Left kidney (tissue), 2 donors: ENCODE results near the gene RNASE7. TPM values are rescaled to one million over a fixed set of nuclear protein-coding genes. Genes with fewer than 3 reads are reported as not detected.

Experiments used
- DNase-seq: peaks from one replicate; pipeline ENCODE4 v3.0.0-alpha.2; 2013
- polyA plus RNA-seq: library from polyadenylated mRNA; unstranded; fragments of 120-200 nt; gene quantifications from one replicate; pipeline ENCODE4 v1.2.1, GENCODE V29; 2013; ENCODE audit not compliant: insufficient read length

The RNASE7 gene
- polyA plus RNA-seq, 1 donor, result 0.55 TPM

GRCh38 chr14:21068521-21069387, 26.6 kb downstream of the RNASE7 start:
- DNase-seq, result peak; percentile 82

GRCh38 chr14:21069388-21070082, 27.4 kb downstream of the RNASE7 start:
- peak; percentile 44 for DNase-seq

- DNase-seq, result peak; percentile 66
These were observed 28.0 kb downstream of the RNASE7 start, which contains the start of gene ARHGEF40 for GRCh38 chr14:21070083-21070609. ARHGEF40 (plus strand) TSS chr14:21070304; CDS start chr14:21070397, 93 bp downstream.

DNA sequence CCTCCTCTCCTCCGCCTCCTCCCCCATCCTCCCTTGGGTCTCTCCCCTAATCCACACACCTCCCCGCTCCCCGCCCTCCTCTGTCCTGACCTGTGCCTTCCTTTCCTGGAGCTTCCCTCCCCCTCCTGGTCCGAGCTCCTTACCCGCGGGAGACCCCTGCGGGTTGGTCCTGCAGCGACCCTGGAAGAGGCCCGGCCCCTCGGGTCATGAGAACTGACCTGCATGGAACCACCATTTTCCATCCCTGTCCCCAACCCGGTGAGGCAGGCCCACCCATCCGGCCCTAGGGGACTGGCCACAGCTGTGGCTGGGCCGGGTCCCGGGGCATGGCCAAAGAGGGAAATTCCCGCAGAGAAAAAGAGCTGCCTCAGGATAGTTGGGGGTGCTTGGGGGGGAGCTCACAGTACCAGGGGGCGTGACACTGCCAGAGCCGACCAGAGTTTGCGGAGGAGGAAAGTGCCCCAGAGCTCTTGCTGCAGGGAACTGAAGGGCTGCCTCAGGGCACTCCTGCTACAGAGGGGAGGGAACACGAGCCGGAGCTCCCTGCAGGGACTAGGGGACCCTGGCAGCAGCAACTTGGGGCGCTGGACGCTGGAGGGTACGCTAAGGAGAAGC, 28.6 kb downstream of the RNASE7 start:
- peak; percentile 61 for DNase-seq

GRCh38 chr14:21071225-21072030, 29.3 kb downstream of the RNASE7 start:
- DNase-seq, result peak; percentile 89

GRCh38 chr14:21072031-21072473, 29.9 kb downstream of the RNASE7 start:
- no peak for DNase-seq

DNA sequence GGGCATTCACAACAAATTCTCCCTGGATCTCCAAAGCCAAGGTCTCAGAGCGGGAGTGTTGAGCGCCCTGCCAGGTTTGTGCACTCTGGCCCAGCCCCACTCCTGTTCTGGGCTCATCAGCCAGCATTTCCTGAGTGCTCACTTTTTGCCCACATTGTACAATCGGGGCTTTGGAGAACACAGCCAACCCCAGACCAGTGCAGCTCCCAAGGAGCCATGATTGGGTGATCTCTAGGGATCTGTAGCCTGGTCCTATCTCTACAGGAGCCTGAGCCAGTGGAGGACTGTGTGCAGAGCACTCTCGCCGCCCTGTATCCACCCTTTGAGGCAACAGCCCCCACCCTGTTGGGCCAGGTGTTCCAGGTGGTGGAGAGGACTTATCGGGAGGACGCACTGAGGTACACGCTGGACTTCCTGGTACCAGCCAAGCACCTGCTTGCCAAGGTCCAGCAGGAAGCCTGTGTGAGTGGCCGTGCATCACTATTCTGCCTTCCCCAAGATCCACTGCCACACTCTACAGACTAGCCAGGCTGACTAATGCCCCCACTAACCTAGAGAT, 30.7 kb downstream of the RNASE7 start:
- DNase-seq, result no peak

- DNase-seq, result no peak
These were observed 31.8 kb downstream of the RNASE7 start for GRCh38 chr14:21073921-21074320.

- DNase-seq, result no peak
These were observed 32.5 kb downstream of the RNASE7 start for GRCh38 chr14:21074398-21075272.

DNA sequence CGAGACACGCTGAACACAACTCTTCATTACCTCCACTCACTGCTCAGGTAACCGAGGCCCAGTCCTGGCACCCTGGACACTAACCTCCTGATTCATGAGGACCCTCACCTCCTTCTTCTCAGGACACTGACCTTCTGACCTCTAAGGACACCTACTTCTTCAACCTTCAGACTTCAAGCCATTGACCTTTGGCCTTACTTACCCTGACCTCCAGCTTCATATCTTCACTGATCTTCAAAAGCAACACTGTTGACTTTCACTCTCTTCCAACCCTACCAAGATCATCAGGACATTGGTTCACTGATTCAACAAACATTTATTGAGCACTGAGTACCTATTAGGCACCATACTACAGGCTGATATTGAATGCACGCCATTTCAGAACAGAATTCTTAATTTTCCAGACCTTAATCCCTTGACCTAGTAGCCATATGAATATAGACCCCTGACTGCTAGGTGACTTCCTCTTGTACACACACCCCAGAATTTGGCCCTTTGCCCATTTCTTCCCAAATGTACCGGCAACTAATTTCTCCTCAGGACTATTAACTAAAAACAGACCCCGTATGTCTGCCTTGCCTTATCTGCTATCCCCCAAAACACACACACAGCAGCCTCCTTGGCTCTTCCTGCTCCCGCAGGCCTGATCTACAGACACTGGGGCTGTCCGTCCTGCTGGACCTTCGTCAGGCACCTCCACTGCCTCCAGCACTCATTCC, 33.7 kb downstream of the RNASE7 start:
- no peak for DNase-seq

DNA sequence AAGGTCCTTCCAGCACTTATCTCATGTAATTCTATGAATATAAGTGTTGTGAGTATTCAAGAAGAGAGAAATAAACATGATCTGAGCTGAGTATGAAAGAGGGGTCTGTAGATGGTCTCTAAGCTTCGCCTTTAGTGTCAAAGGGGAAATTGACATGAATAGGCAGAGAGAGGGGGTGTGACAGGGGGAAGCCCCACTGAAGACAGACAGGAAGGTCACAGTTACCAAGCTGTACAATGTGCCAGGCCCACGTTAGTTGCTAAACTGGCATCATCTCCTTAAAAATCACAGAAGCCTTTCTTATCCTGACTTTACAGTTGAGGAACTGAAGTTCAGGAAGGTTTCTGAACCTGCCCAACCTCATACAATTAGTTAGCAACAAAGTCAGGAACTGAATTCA, 35.5 kb downstream of the RNASE7 start:
- no peak for DNase-seq

GRCh38 chr14:21078287-21078686, 36.1 kb downstream of the RNASE7 start:
- no peak for DNase-seq

GRCh38 chr14:21078726-21079125, 36.6 kb downstream of the RNASE7 start:
- no peak for DNase-seq

- no peak for DNase-seq
These were observed 39.5 kb downstream of the RNASE7 start for GRCh38 chr14:21081521-21082142.

DNA sequence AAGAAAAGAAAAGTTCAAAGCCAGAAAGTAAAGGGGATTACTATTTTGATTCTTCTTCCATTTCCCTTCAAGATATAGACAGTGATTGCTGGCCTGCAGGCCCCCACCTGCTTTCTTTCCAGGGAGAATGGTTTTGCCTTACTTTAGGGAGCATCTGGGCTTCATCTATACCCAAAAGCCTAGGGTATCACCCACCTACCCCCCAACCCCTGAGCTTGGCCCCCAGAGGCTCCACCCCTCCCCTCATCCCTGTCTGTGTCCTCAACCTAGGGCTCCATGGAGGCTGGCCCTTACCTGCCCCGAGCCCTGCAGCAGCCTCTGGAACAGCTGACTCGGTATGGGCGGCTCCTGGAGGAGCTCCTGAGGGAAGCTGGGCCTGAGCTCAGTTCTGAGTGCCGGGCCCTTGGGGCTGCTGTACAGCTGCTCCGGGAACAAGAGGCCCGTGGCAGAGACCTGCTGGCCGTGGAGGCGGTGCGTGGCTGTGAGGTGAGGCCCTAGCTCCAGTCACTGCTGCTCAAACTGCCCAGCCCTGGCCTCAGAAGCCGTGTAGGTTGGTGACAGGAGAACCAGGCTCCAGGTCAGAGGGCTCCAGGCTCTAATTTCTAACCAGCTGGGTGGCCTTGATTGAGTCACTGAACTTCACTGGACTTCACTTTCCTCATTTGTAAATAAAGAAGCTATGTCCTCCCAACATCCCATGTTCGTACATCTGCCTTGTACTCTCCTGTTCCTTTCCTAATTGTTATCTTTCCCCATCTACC, 41.6 kb downstream of the RNASE7 start:
- DNase-seq, result no peak

- DNase-seq, result no peak
These were observed 42.2 kb downstream of the RNASE7 start for GRCh38 chr14:21084396-21084795.

- no peak for DNase-seq
These were observed 43.1 kb downstream of the RNASE7 start for GRCh38 chr14:21084998-21085853.
